ENCODE measurements around the gene DLEC1. TPM values are rescaled to one million over a fixed set of nuclear protein-coding genes. Genes with fewer than 3 reads are reported as not detected.

DLEC1 gene
- polyA plus RNA-seq, 2 of the 4 experiments (the other 2 are of a cell fraction), result 0.10 TPM; not detected in 1

- ATAC-seq (no peak), FAIRE-seq (no peak), DNase-seq (ENCODE audit: low read depth in 1 of 2, low spot score in 1 of 2) (no peak)
- no peak overlapping the region for H3K4me2 ChIP-seq
- H3K27ac ChIP-seq, result no peak overlapping the region
- H3K4me3 ChIP-seq, result no peak overlapping the region
- TF ChIP-seq USF2 (IDR thresholded peaks at IDR 0.05) (no peak), FOXS1 (CRISPR knock-in tag; IDR thresholded peaks at IDR 0.05) (no peak), CHD4 (IDR thresholded peaks at IDR 0.05; ENCODE audit: borderline replicate concordance) (no peak), PBX3 (IDR thresholded peaks at IDR 0.05) (no peak), HES2 (IDR thresholded peaks at IDR 0.05) (no peak), EHMT2 (IDR thresholded peaks at IDR 0.05; ENCODE audit: low read depth) (no peak), RNF2 (IDR thresholded peaks at IDR 0.05; ENCODE audit: borderline replicate concordance, low read depth) (no peak), NPAS2 (CRISPR knock-in tag; IDR thresholded peaks at IDR 0.05; ENCODE audit: borderline replicate concordance) (no peak), CBX2 (IDR thresholded peaks at IDR 0.05; ENCODE audit: borderline replicate concordance, low read depth) (no peak), MAZ (IDR thresholded peaks at IDR 0.05; ENCODE audit: borderline replicate concordance, low read depth, low read length) (no peak), HMGXB4 (CRISPR knock-in tag; IDR thresholded peaks at IDR 0.05; ENCODE audit: borderline replicate concordance) (no peak), POLR2AphosphoS2 (conservative IDR thresholded peaks at IDR 0.05; ENCODE audit: low read length) (no peak), EP300 (IDR thresholded peaks at IDR 0.05) (no peak), E2F6 (IDR thresholded peaks at IDR 0.05; ENCODE audit: borderline replicate concordance, low read depth) (no peak), REST (IDR thresholded peaks at IDR 0.05) (no peak), CHD2 (IDR thresholded peaks at IDR 0.05; ENCODE audit: low read length, partially characterized antibody) (no peak), CTCF (IDR thresholded peaks at IDR 0.05) (no peak), ESRRA (IDR thresholded peaks at IDR 0.05; ENCODE audit: borderline replicate concordance, low read length) (no peak)
- ChIA-PET CTCF (interaction anchor here (0.8 to 1.5 kb wide), 5 partner anchors 9 to 25 kb away, joined by 3 to 6 read pairs (median 3); no protein-coding TSS in a partner anchor), POLR2A (no interaction called here)
- peaks cover 17% of the 10 kb centered on the region for H3K9me3 ChIP-seq
- peaks cover 11% of the 10 kb centered on the region for H3K4me1 ChIP-seq
- WGBS (ENCODE audit: missing lambda C conversion rate), result 8% methylated on average over 1 of the region's 1 CpG
These were observed 104.0 kb downstream of the DLEC1 start for GRCh38 chr3:38142959-38143358.

Measured in A549 (cell line).